Activated CD8-positive, alpha-beta T cell treated with anti-CD3 and anti-CD28 coated beads, Interleukin-2, amount 10 ng/mL, durations not matched to agents 7 days and 5 days (primary cell): ENCODE measurements around the gene BLCAP. TPM values are rescaled to one million over a fixed set of nuclear protein-coding genes. Genes with fewer than 3 reads are reported as not detected.

ENCODE experiments used
- ATAC-seq: fragments of 150-1000 bp; cut with Tn5 transposase; one replicate; pipeline ENCODE4 v1.10.0; 2021; ENCODE audit warnings: moderate library complexity
- CTCF ChIA-PET: fragments of 350-600 bp; sonication (Branson Sonifier 250); formaldehyde crosslinking; loops from one replicate; lab custom pipeline; 2021; ENCODE audit warnings: antibody characterized with exemption; lab: Charles Lee
- POLR2A ChIA-PET: fragments of 350-600 bp; sonication (Branson Sonifier 250); formaldehyde crosslinking; loops from one replicate; lab custom pipeline; 2021; ENCODE audit warnings: antibody characterized with exemption; lab: Charles Lee
- DNase-seq: peaks from one replicate; pipeline ENCODE4 v3.0.0-alpha.2; 2020
- H3K27ac Mint-ChIP-seq: one replicate; pipeline ENCODE4 v1.8.0; 2021; ENCODE audit warnings: mild to moderate bottlenecking, mixed read lengths
- H3K27me3 Mint-ChIP-seq: one replicate; pipeline ENCODE4 v1.8.0; 2021; ENCODE audit warnings: low read depth, mixed read lengths
- H3K36me3 Mint-ChIP-seq: one replicate; pipeline ENCODE4 v1.8.0; 2021; ENCODE audit warnings: low read depth, mixed read lengths
- H3K4me1 Mint-ChIP-seq: one replicate; pipeline ENCODE4 v1.8.0; 2021; ENCODE audit warnings: low read depth, mixed read lengths
- H3K4me3 Mint-ChIP-seq: one replicate; pipeline ENCODE4 v1.8.0; 2021; ENCODE audit warnings: mild to moderate bottlenecking, mixed read lengths
- H3K9me3 Mint-ChIP-seq: one replicate; pipeline ENCODE4 v1.8.0; 2022; ENCODE audit warnings: mixed read lengths; ENCODE audit not compliant: insufficient read depth
- total RNA-seq, 2 experiments: library from RNA; stranded (reverse); gene quantifications; one replicate each; pipeline ENCODE4 v1.2.3, GENCODE V29; 2021

Gene BLCAP
- total RNA-seq, 2 experiments from 2014 or later: 33.2 to 34.6 TPM

- Mint-ChIP-seq H3K4me1 (no peaks in the 10 kb centered on the region), H3K27ac (no peak overlapping the region), H3K36me3 (no peaks in the 10 kb centered on the region), H3K9me3 (no peaks in the 10 kb centered on the region), H3K4me3 (no peak overlapping the region), H3K27me3 (peaks cover 39% of the 10 kb centered on the region)
- ChIA-PET CTCF (interaction anchor here (0.8 to 2.1 kb wide), 3 partner anchors 11 to 655 kb away, joined by 3 to 6 read pairs (median 3); no protein-coding TSS in a partner anchor), POLR2A (interaction anchor here (0.6 kb wide), 1 partner anchor 13 kb away, joined by 3 read pairs; no protein-coding TSS in a partner anchor)
- DNase-seq (no peak), ATAC-seq (no peak)
These were observed 39.1 kb upstream of the BLCAP start for GRCh38 chr20:37566590-37567330.

- no peak for DNase-seq
- no peak for ATAC-seq
- no peaks in the 10 kb centered on the region for H3K9me3 Mint-ChIP-seq
- no peak overlapping the region for H3K27ac Mint-ChIP-seq
- H3K27me3 Mint-ChIP-seq: peaks cover 38% of the 10 kb centered on the region
- no peaks in the 10 kb centered on the region for H3K36me3 Mint-ChIP-seq
- no peak overlapping the region for H3K4me3 Mint-ChIP-seq
- POLR2A ChIA-PET: no interaction called here
- CTCF ChIA-PET: interaction anchor here (0.6 to 2.4 kb wide), 6 partner anchors 9 to 656 kb away, joined by 3 to 14 read pairs (median 6); no protein-coding TSS in a partner anchor
- no peaks in the 10 kb centered on the region for H3K4me1 Mint-ChIP-seq
These were observed 37.6 kb upstream of the BLCAP start for GRCh38 chr20:37565134-37565811.

- Mint-ChIP-seq H3K9me3 (no peaks in the 10 kb centered on the region), H3K27me3 (peaks cover 34% of the 10 kb centered on the region), H3K4me1 (no peaks in the 10 kb centered on the region), H3K4me3 (no peak overlapping the region), H3K36me3 (no peaks in the 10 kb centered on the region), H3K27ac (no peak overlapping the region)
- ATAC-seq (peak; percentile 73), DNase-seq (peak; percentile 50)
- POLR2A ChIA-PET: no interaction called here
- CTCF ChIA-PET: interaction anchor here (0.6 to 2.4 kb wide), 7 partner anchors 10 to 657 kb away, joined by 3 to 14 read pairs (median 4); no protein-coding TSS in a partner anchor
These were observed 36.9 kb upstream of the BLCAP start for GRCh38 chr20:37564388-37565133.

- DNase-seq: no peak
- Mint-ChIP-seq H3K4me3 (no peak overlapping the region), H3K9me3 (no peaks in the 10 kb centered on the region), H3K4me1 (no peaks in the 10 kb centered on the region), H3K36me3 (no peaks in the 10 kb centered on the region), H3K27ac (no peak overlapping the region), H3K27me3 (peaks cover 29% of the 10 kb centered on the region)
- POLR2A ChIA-PET: no interaction called here
- no peak for ATAC-seq
- CTCF ChIA-PET: interaction anchor here (0.7 to 2.4 kb wide), 5 partner anchors 11 to 657 kb away, joined by 3 to 14 read pairs (median 4); no protein-coding TSS in a partner anchor
These were observed 36.3 kb upstream of the BLCAP start for GRCh38 chr20:37564016-37564387.

GRCh38 chr20:37562695-37563480 is 35.2 kb upstream of the BLCAP start:
- ATAC-seq (no peak), DNase-seq (no peak)
- H3K27me3 Mint-ChIP-seq: peaks cover 20% of the 10 kb centered on the region
- ChIA-PET POLR2A (no interaction called here), CTCF (no interaction called here)
- H3K36me3 Mint-ChIP-seq: no peaks in the 10 kb centered on the region
- H3K4me3 Mint-ChIP-seq: no peak overlapping the region
- H3K9me3 Mint-ChIP-seq: no peaks in the 10 kb centered on the region
- H3K27ac Mint-ChIP-seq: no peak overlapping the region
- H3K4me1 Mint-ChIP-seq: no peaks in the 10 kb centered on the region

GRCh38 chr20:37560629-37561028 is 33.0 kb upstream of the BLCAP start:
- ChIA-PET CTCF (no interaction called here), POLR2A (no interaction called here)
- Mint-ChIP-seq H3K36me3 (no peaks in the 10 kb centered on the region), H3K9me3 (no peaks in the 10 kb centered on the region), H3K27ac (no peak overlapping the region), H3K4me3 (no peak overlapping the region), H3K27me3 (peaks cover 13% of the 10 kb centered on the region), H3K4me1 (no peaks in the 10 kb centered on the region)
- no peak for ATAC-seq
- no peak for DNase-seq

GRCh38 chr20:37559312-37560027 is 31.8 kb upstream of the BLCAP start:
- Mint-ChIP-seq H3K9me3 (no peaks in the 10 kb centered on the region), H3K36me3 (no peaks in the 10 kb centered on the region), H3K4me1 (no peaks in the 10 kb centered on the region), H3K4me3 (no peak overlapping the region), H3K27ac (no peak overlapping the region), H3K27me3 (peaks cover 11% of the 10 kb centered on the region)
- no peak for ATAC-seq
- DNase-seq: no peak
- CTCF ChIA-PET: no interaction called here
- POLR2A ChIA-PET: no interaction called here

- ChIA-PET CTCF (no interaction called here), POLR2A (no interaction called here)
- no peaks in the 10 kb centered on the region for H3K4me1 Mint-ChIP-seq
- no peak for ATAC-seq
- no peak for DNase-seq
- H3K27me3 Mint-ChIP-seq: peaks cover 14% of the 10 kb centered on the region
- H3K4me3 Mint-ChIP-seq: no peak overlapping the region
- no peaks in the 10 kb centered on the region for H3K9me3 Mint-ChIP-seq
- no peak overlapping the region for H3K27ac Mint-ChIP-seq
- no peaks in the 10 kb centered on the region for H3K36me3 Mint-ChIP-seq
These were observed 31.1 kb upstream of the BLCAP start for GRCh38 chr20:37558779-37559178.

- ATAC-seq (no peak), DNase-seq (no peak)
- CTCF ChIA-PET: no interaction called here
- Mint-ChIP-seq H3K36me3 (no peaks in the 10 kb centered on the region), H3K4me3 (no peak overlapping the region), H3K27ac (no peak overlapping the region), H3K4me1 (no peaks in the 10 kb centered on the region), H3K9me3 (no peaks in the 10 kb centered on the region), H3K27me3 (peaks cover 14% of the 10 kb centered on the region)
- POLR2A ChIA-PET: no interaction called here
These were observed 30.6 kb upstream of the BLCAP start for GRCh38 chr20:37558306-37558705.

- ATAC-seq: no peak
- Mint-ChIP-seq H3K4me3 (no peak overlapping the region), H3K27me3 (peaks cover 18% of the 10 kb centered on the region), H3K4me1 (no peaks in the 10 kb centered on the region), H3K27ac (no peak overlapping the region), H3K36me3 (no peaks in the 10 kb centered on the region), H3K9me3 (no peaks in the 10 kb centered on the region)
- no peak for DNase-seq
- CTCF ChIA-PET: no interaction called here
- POLR2A ChIA-PET: no interaction called here
These were observed 28.9 kb upstream of the BLCAP start for GRCh38 chr20:37556538-37556937.
